Neural progenitor cell (in vitro differentiated cells): ENCODE results near the gene SVBP. TPM values are rescaled to one million over a fixed set of nuclear protein-coding genes. Genes with fewer than 3 reads are reported as not detected.

ENCODE experiments used
- DNase-seq: peaks from one replicate; pipeline ENCODE4 v3.0.0-alpha.2; 2016; ENCODE audit warnings: low spot score
- H2AFZ ChIP-seq: fragments of 200-600 bp; sonication (generic); replicated peaks from 2 replicates; pipeline ENCODE4 v1.6.1; 2016; ENCODE audit warnings: antibody characterized with exemption
- H3F3A ChIP-seq: fragments of 200-600 bp; sonication (generic); 2 replicates; pipeline ENCODE4 v1.6.1; 2016; ENCODE audit warnings: antibody characterized with exemption, low read depth
- H3K27ac ChIP-seq: fragments of 200-600 bp; sonication (generic); 2 replicates; pipeline ENCODE4 v1.5.1; 2016; ENCODE audit warnings: mild to moderate bottlenecking
- H3K27me3 ChIP-seq: fragments of 200-600 bp; sonication (generic); 2 replicates; pipeline ENCODE4 v1.6.1; 2016; ENCODE audit warnings: mild to moderate bottlenecking, moderate library complexity
- H3K36me3 ChIP-seq: fragments of 200-600 bp; sonication (generic); 2 replicates; pipeline ENCODE4 v1.5.1; 2016
- H3K4me1 ChIP-seq: fragments of 200-600 bp; sonication (generic); 2 replicates; pipeline ENCODE4 v1.6.1; 2016; ENCODE audit warnings: mixed run types
- H3K4me2 ChIP-seq: fragments of 200-600 bp; sonication (generic); 2 replicates; pipeline ENCODE4 v1.6.1; 2016
- H3K4me3 ChIP-seq: fragments of 200-600 bp; sonication (generic); 2 replicates; pipeline ENCODE4 v1.5.1; 2016
- H3K79me2 ChIP-seq: fragments of 200-600 bp; sonication (generic); 2 replicates; pipeline ENCODE4 v1.6.1; 2016; ENCODE audit warnings: low read depth
- H3K9ac ChIP-seq: fragments of 200-600 bp; sonication (generic); 2 replicates; pipeline ENCODE4 v1.6.1; 2016
- H3K9me3 ChIP-seq: fragments of 200-600 bp; sonication (generic); 2 replicates; pipeline ENCODE4 v1.5.1; 2016; ENCODE audit warnings: low read depth
- H4K20me1 ChIP-seq: fragments of 200-600 bp; sonication (generic); 2 replicates; pipeline ENCODE4 v1.6.1; 2016; ENCODE audit warnings: low read depth
- H3K27ac Mint-ChIP-seq: 3 replicates; pipeline ENCODE4 v1.8.0; 2021; ENCODE audit warnings: mixed read lengths
- H3K27me3 Mint-ChIP-seq: 2 replicates; pipeline ENCODE4 v1.8.0; 2022; ENCODE audit warnings: low read depth, mild to moderate bottlenecking, inconsistent platforms, moderate library complexity, mixed read lengths; ENCODE audit not compliant: insufficient read depth
- H3K36me3 Mint-ChIP-seq: 3 replicates; pipeline ENCODE4 v1.8.0; 2021; ENCODE audit warnings: mixed read lengths
- H3K4me1 Mint-ChIP-seq: 3 replicates; pipeline ENCODE4 v1.8.0; 2021; ENCODE audit warnings: mixed read lengths
- H3K4me3 Mint-ChIP-seq: 3 replicates; pipeline ENCODE4 v1.8.0; 2021; ENCODE audit warnings: mild to moderate bottlenecking, moderate library complexity, mixed read lengths
- H3K9me3 Mint-ChIP-seq: 3 replicates; pipeline ENCODE4 v1.8.0; 2020; ENCODE audit warnings: mixed read lengths
- EZH2 ChIP-seq: fragments of 200-600 bp; sonication (generic); IDR thresholded peaks from 2 replicates; pipeline ENCODE4 v1.6.1; 2017; ENCODE audit warnings: antibody characterized with exemption, mild to moderate bottlenecking, moderate library complexity
- EZH2phosphoT487 ChIP-seq: fragments of 200-600 bp; sonication (generic); IDR thresholded peaks from 2 replicates; pipeline ENCODE4 v1.6.1; 2017; ENCODE audit warnings: antibody characterized with exemption
- total RNA-seq: library from RNA; depleted of rRNA; stranded (reverse); fragments of >200 nt; gene quantifications from 2 replicates; pipeline ENCODE4 v1.2.3, GENCODE V29; 2015; ENCODE audit warnings: low replicate concordance
- TF ChIP-seq, protein P1 (sequence below): fragments of 200-600 bp; sonication (generic); IDR thresholded peaks from 2 replicates; pipeline ENCODE4 v1.5.1; 2017; ENCODE audit warnings: antibody characterized with exemption, mild to moderate bottlenecking

Gene SVBP
- total RNA-seq, 1 donor from 2014 or later: 103 TPM

- Histone ChIP-seq H3K27me3 (no peaks in the 10 kb centered on the region), H4K20me1 (no peaks in the 10 kb centered on the region), H3K4me2 (no peak overlapping the region), H3F3A (peaks cover 20% of the 10 kb centered on the region), H2AFZ (no peak overlapping the region), H3K36me3 (no peaks in the 10 kb centered on the region), H3K9ac (no peak overlapping the region), H3K27ac (no peak overlapping the region), H3K4me1 (peaks cover 16% of the 10 kb centered on the region), H3K4me3 (no peak overlapping the region), H3K9me3 (no peaks in the 10 kb centered on the region), H3K79me2 (no peaks in the 10 kb centered on the region)
- TF ChIP-seq, protein P1, sequence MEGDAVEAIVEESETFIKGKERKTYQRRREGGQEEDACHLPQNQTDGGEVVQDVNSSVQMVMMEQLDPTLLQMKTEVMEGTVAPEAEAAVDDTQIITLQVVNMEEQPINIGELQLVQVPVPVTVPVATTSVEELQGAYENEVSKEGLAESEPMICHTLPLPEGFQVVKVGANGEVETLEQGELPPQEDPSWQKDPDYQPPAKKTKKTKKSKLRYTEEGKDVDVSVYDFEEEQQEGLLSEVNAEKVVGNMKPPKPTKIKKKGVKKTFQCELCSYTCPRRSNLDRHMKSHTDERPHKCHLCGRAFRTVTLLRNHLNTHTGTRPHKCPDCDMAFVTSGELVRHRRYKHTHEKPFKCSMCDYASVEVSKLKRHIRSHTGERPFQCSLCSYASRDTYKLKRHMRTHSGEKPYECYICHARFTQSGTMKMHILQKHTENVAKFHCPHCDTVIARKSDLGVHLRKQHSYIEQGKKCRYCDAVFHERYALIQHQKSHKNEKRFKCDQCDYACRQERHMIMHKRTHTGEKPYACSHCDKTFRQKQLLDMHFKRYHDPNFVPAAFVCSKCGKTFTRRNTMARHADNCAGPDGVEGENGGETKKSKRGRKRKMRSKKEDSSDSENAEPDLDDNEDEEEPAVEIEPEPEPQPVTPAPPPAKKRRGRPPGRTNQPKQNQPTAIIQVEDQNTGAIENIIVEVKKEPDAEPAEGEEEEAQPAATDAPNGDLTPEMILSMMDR: no peak
- TF ChIP-seq EZH2 (no peak), EZH2phosphoT487 (no peak)
- peaks cover 30% of the 10 kb centered on the region for H3K4me1 Mint-ChIP-seq
- no peaks in the 10 kb centered on the region for H3K27me3 Mint-ChIP-seq
- no peaks in the 10 kb centered on the region for H3K36me3 Mint-ChIP-seq
- DNase-seq: no peak
- no peak overlapping the region for H3K27ac Mint-ChIP-seq
- H3K9me3 Mint-ChIP-seq: no peaks in the 10 kb centered on the region
- H3K4me3 Mint-ChIP-seq: no peak overlapping the region
Measured at GRCh38 chr1:42821690-42822089, 4.5 kb upstream of the SVBP start.

GRCh38 chr1:42820813-42821212 lies 3.6 kb upstream of the SVBP start:
- H3F3A ChIP-seq: peaks cover 28% of the 10 kb centered on the region
- no peaks in the 10 kb centered on the region for H3K27me3 Mint-ChIP-seq
- H4K20me1 ChIP-seq: no peaks in the 10 kb centered on the region
- H3K36me3 Mint-ChIP-seq: no peaks in the 10 kb centered on the region
- H3K4me3 ChIP-seq: no peak overlapping the region
- peaks cover 20% of the 10 kb centered on the region for H3K4me1 ChIP-seq
- peaks cover 35% of the 10 kb centered on the region for H3K4me1 Mint-ChIP-seq
- H3K4me3 Mint-ChIP-seq: no peak overlapping the region
- H3K79me2 ChIP-seq: peaks cover 2% of the 10 kb centered on the region
- no peak for DNase-seq
- H3K36me3 ChIP-seq: no peaks in the 10 kb centered on the region
- H3K9me3 ChIP-seq: no peaks in the 10 kb centered on the region
- H3K27ac Mint-ChIP-seq: no peak overlapping the region
- no peaks in the 10 kb centered on the region for H3K9me3 Mint-ChIP-seq
- no peaks in the 10 kb centered on the region for H3K27me3 ChIP-seq
- peak overlapping the region; percentile 27 for H2AFZ ChIP-seq
- H3K9ac ChIP-seq: no peak overlapping the region
- no peak overlapping the region for H3K27ac ChIP-seq
- no peak overlapping the region for H3K4me2 ChIP-seq
- no peak for TF ChIP-seq EZH2

DNA sequence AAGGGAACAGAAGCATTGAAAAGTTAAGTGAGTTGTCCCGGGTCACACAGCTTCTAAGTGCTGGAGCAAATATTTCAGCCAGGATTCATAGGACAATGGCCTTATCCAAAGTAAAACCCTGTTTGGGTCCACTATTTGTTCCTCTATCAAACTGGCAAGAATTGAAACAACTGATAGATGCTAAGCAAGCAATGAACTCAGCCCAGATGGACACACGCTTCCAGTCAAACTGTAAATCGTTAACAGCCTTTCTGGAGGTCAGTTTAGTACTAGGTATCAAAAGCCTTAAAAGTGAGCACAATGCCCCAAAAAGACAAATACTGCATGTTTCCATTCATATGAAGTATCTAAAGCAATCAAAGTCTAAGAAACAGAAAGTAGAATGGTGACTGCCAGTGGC lies 779 bp upstream of the SVBP start:
- H2AFZ ChIP-seq: no peak overlapping the region
- H3K27me3 ChIP-seq: no peaks in the 10 kb centered on the region
- no peaks in the 10 kb centered on the region for H3K36me3 ChIP-seq
- no peak overlapping the region for H3K27ac ChIP-seq
- H3K4me2 ChIP-seq: peak overlapping the region; percentile 79
- Mint-ChIP-seq H3K27ac (no peak overlapping the region), H3K27me3 (peaks cover 2% of the 10 kb centered on the region), H3K9me3 (no peaks in the 10 kb centered on the region), H3K4me1 (peaks cover 25% of the 10 kb centered on the region), H3K36me3 (peaks cover 5% of the 10 kb centered on the region), H3K4me3 (peak overlapping the region; percentile 55)
- H3K4me3 ChIP-seq: no peak overlapping the region
- peaks cover 9% of the 10 kb centered on the region for H3K79me2 ChIP-seq
- no peaks in the 10 kb centered on the region for H3K9me3 ChIP-seq
- no peak for DNase-seq
- peaks cover 26% of the 10 kb centered on the region for H3K4me1 ChIP-seq
- no peaks in the 10 kb centered on the region for H4K20me1 ChIP-seq
- peaks cover 34% of the 10 kb centered on the region for H3F3A ChIP-seq
- no peak overlapping the region for H3K9ac ChIP-seq
- TF ChIP-seq EZH2phosphoT487 (no peak), EZH2 (no peak)

GRCh38 chr1:42817440-42817767 lies 207 bp upstream of the SVBP start:
- Histone ChIP-seq H3K27me3 (no peaks in the 10 kb centered on the region), H3K9ac (no peak overlapping the region), H3K9me3 (no peaks in the 10 kb centered on the region), H3K4me3 (peak overlapping the region; percentile 70), H4K20me1 (no peaks in the 10 kb centered on the region), H3K4me1 (peaks cover 26% of the 10 kb centered on the region), H2AFZ (peak overlapping the region; percentile 81), H3K36me3 (no peaks in the 10 kb centered on the region), H3F3A (peaks cover 30% of the 10 kb centered on the region), H3K4me2 (peak overlapping the region; percentile 79), H3K79me2 (peaks cover 9% of the 10 kb centered on the region), H3K27ac (no peak overlapping the region)
- Mint-ChIP-seq H3K4me1 (peaks cover 20% of the 10 kb centered on the region), H3K27ac (no peak overlapping the region), H3K4me3 (peak overlapping the region; percentile 85), H3K9me3 (no peaks in the 10 kb centered on the region), H3K27me3 (peaks cover 2% of the 10 kb centered on the region), H3K36me3 (peaks cover 6% of the 10 kb centered on the region)
- DNase-seq: no peak
- TF ChIP-seq, protein P1: no peak
- TF ChIP-seq EZH2 (no peak), EZH2phosphoT487 (no peak)
